Measurements from ENCODE around the gene PCLO. TPM values are rescaled to one million over a fixed set of nuclear protein-coding genes. Genes with fewer than 3 reads are reported as not detected.

PCLO gene
- total RNA-seq, 1 experiment from 2014 or later: 3.1 TPM

- Histone ChIP-seq H3K18ac (ENCODE audit: insufficient read length, low read depth, low read length) (no peak overlapping the region), H3K14ac (ENCODE audit: insufficient read depth, low read length) (no peak overlapping the region), H3K56ac (ENCODE audit: insufficient read length, low read depth, low read length) (no peak overlapping the region), H2BK12ac (ENCODE audit: insufficient read length, low read depth, low read length) (no peak overlapping the region), H3K23ac (ENCODE audit: insufficient read length, low read depth, low read length) (no peak overlapping the region), H2AFZ (ENCODE audit: low read length) (no peak overlapping the region), H4K20me1 (ENCODE audit: control insufficient read depth, insufficient read depth, insufficient read length) (no peaks in the 10 kb centered on the region), H3K79me1 (ENCODE audit: insufficient read depth, low read depth, low read length, poor library complexity, severe bottlenecking) (no peaks in the 10 kb centered on the region), H2BK120ac (ENCODE audit: low read depth, low read length, poor library complexity, severe bottlenecking) (no peak overlapping the region), H4K5ac (ENCODE audit: insufficient read length, low read depth, low read length) (no peak overlapping the region), H4K91ac (ENCODE audit: insufficient read length, low read depth, low read length) (no peak overlapping the region), H2AK5ac (ENCODE audit: insufficient read length, low read length) (no peak overlapping the region), H3T11ph (ENCODE audit: low read length) (no peak overlapping the region), H3K27me3 (ENCODE audit: insufficient read depth, low read length) (no peaks in the 10 kb centered on the region), H3K9ac (ENCODE audit: extremely low read depth, insufficient read length, low read length) (no peak overlapping the region), H2BK20ac (ENCODE audit: low read depth, low read length, poor library complexity, severe bottlenecking) (no peak overlapping the region), H3K4ac (ENCODE audit: low read depth, low read length) (no peak overlapping the region), H3K4me1 (ENCODE audit: insufficient read depth, low read length) (no peaks in the 10 kb centered on the region), H2BK5ac (ENCODE audit: insufficient read length, low read length) (no peak overlapping the region), H3K27ac (ENCODE audit: insufficient read length, low read depth, low read length) (no peak overlapping the region), H3K23me2 (ENCODE audit: insufficient read length, low read depth, low read length, poor library complexity, severe bottlenecking) (no peaks in the 10 kb centered on the region), H4K8ac (replicated peaks; ENCODE audit: insufficient read length, low read depth, low read length) (no peak overlapping the region), H2BK15ac (ENCODE audit: low read depth, low read length) (no peak overlapping the region), H3K4me2 (ENCODE audit: insufficient read depth, insufficient read length, low read length) (no peak overlapping the region), H3K9me3 (ENCODE audit: control insufficient read depth, low read depth, low read length) (no peaks in the 10 kb centered on the region), H3K79me2 (ENCODE audit: insufficient read depth, low read length) (no peaks in the 10 kb centered on the region)
- H3K27ac Mint-ChIP-seq: peak overlapping the region in 2 of 3 experiments; percentile 5 to 33; a peak in 2 of 7 replicates
- no CpG with 5 or more reads among the region's 1 CpG for WGBS (ENCODE audit: extremely low coverage, insufficient read length, low lambda C conversion rate)
- TF ChIP-seq CTCF (conservative IDR thresholded peaks at IDR 0.05): no peak
- peaks cover 6 to 9% of the 10 kb centered on the region in 2 experiments for H3K4me1 Mint-ChIP-seq
- H3K9me3 Mint-ChIP-seq: no peaks in the 10 kb centered on the region
- no peak for DNase-seq
- H3K27me3 Mint-ChIP-seq (ENCODE audit: low read depth): no peaks in the 10 kb centered on the region
- H3K4me3 Mint-ChIP-seq: no peak overlapping the region
- H3K36me3 Mint-ChIP-seq (ENCODE audit: insufficient read depth in 1 of 3, low read depth in 3 of 3): peaks cover 9 to 19% (median 13%) of the 10 kb centered on the region in 3 experiments
Observed at GRCh38 chr7:83155407-83155806, 7.3 kb downstream of the PCLO start.
